ENCODE data around the gene WWC2.

GRCh38 chr4:183344523-183345255 is 245.6 kb downstream of the WWC2 start:
- no peak for TF ChIP-seq CTCF (conservative IDR thresholded peaks at IDR 0.05; ENCODE audit: low read depth in 2 of 2)
- TF ChIP-seq EZH2phosphoT487 (IDR thresholded peaks at IDR 0.05; ENCODE audit: unreplicated experiment), result no peak
- no peak for TF ChIP-seq EZH2 (IDR thresholded peaks at IDR 0.05; ENCODE audit: low read depth, unreplicated experiment)
- no peak for TF ChIP-seq POLR2AphosphoS5 (IDR thresholded peaks at IDR 0.05; ENCODE audit: low read depth)
- no peak for TF ChIP-seq ETS1 (IDR thresholded peaks at IDR 0.05)
- no peak for TF ChIP-seq STAT1 (IDR thresholded peaks at IDR 0.05; ENCODE audit: unreplicated experiment)
- no peak for TF ChIP-seq CREB1 (CRISPR knock-in tag; IDR thresholded peaks at IDR 0.05; ENCODE audit: low read depth)
- no peak for TF ChIP-seq ZNF114 (CRISPR knock-in tag; IDR thresholded peaks at IDR 0.05)
- no peak for TF ChIP-seq REST (IDR thresholded peaks at IDR 0.05; ENCODE audit: unreplicated experiment)
